ENCODE results near the gene ZNF423. TPM values are rescaled to one million over a fixed set of nuclear protein-coding genes. Genes with fewer than 3 reads are reported as not detected.
"Not testable (repeated sequence)": the region's sequence is repeated elsewhere in the genome, so short reads cannot be mapped to it uniquely, and the experiment has no call there.

ZNF423 gene
- total RNA-seq, 1 experiment from 2014 or later = not detected

DNA sequence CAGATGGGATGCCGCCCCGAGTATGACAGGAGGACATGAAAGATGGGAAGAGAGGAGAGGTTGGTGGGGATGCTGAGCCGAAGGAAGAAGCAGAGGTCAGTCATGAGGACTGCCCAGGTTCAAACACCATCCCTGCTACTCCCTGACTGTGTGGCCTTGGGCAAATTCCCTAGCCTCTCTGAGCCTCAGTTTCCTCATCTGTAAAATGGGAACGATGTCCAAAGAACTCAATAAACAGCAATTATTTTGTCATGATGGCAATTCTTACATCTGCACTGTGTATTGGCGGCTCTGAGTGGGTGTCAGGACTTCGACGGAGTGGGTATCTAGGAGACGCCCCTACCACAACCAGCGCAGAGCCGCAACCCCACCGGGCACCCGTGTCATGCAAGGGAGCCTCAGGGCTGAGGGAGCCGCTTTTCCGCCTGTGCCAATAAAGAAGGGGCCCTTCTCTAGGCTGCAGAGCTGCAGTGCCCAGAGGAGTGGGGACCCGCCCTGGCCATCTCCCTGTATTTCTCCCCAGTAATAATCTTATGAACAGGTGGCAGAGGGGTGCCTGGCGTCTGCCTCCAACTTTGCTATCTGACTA lies 173.2 kb downstream of the ZNF423 start:
- Histone ChIP-seq H3K9me2 (replicated peaks; ENCODE audit: insufficient read depth, low read length) (no peaks in the 10 kb centered on the region), H3K4me1 (ENCODE audit: low read length) (no peaks in the 10 kb centered on the region), H3K9ac (ENCODE audit: low read length) (no peak overlapping the region), H4K20me1 (ENCODE audit: insufficient read depth, low read depth, low read length) (no peaks in the 10 kb centered on the region), H3K27me3 (ENCODE audit: low read length) (no peaks in the 10 kb centered on the region), H2AFZ (ENCODE audit: low read length) (no peak overlapping the region), H3K4me2 (ENCODE audit: low read depth, low read length, poor library complexity, severe bottlenecking) (no peak overlapping the region), H3K4me3 (ENCODE audit: low read length) (no peak overlapping the region), H3K27ac (ENCODE audit: low read length) (no peak overlapping the region), H3K36me3 (ENCODE audit: insufficient read depth, low read length) (no peaks in the 10 kb centered on the region), H3K9me3 (ENCODE audit: low read length) (no peaks in the 10 kb centered on the region), H3K79me2 (ENCODE audit: low read length) (no peaks in the 10 kb centered on the region)
- no peak for DNase-seq

DNA sequence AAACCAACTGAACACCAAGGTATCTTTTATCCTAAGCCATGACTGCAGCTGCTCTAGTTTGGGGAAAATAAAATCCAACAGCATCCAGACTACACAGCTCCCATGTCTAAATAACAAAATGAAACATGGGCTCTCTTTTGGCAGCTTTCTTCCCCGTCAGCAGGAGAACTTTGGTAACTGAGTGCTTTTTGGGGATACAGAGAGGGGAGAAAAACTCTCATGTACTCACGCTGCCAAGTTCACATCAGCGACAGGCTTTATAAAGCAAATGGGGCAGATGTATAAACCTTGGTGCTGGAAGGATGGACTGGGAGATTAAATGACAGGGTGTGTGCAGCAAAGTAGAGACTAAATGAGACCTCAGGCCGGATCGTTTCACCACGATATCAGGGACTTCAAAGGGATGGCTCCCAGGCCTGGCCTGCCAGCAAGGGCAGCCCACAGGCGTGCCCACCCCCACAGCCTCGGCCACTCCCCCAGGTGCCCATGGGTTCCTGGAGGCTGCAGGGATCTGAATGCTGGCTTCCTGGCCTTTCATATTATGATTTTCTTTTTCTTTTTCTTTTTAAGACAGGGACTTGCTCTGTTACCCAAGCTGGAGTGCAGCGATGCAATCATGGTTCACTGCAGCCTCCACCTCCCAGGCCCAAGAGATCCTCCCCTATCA lies 174.6 kb downstream of the ZNF423 start:
- H3K4me3 ChIP-seq (ENCODE audit: low read length) = no peak overlapping the region
- H3K27ac ChIP-seq (ENCODE audit: low read length) = no peak overlapping the region
- no peak overlapping the region for H3K4me2 ChIP-seq (ENCODE audit: low read depth, low read length, poor library complexity, severe bottlenecking)
- no peaks in the 10 kb centered on the region for H3K36me3 ChIP-seq (ENCODE audit: insufficient read depth, low read length)
- no peaks in the 10 kb centered on the region for H3K9me3 ChIP-seq (ENCODE audit: low read length)
- no peaks in the 10 kb centered on the region for H3K79me2 ChIP-seq (ENCODE audit: low read length)
- no peaks in the 10 kb centered on the region for H3K9me2 ChIP-seq (replicated peaks; ENCODE audit: insufficient read depth, low read length)
- no peaks in the 10 kb centered on the region for H3K27me3 ChIP-seq (ENCODE audit: low read length)
- no peaks in the 10 kb centered on the region for H4K20me1 ChIP-seq (ENCODE audit: insufficient read depth, low read depth, low read length)
- H2AFZ ChIP-seq (ENCODE audit: low read length) = no peak overlapping the region
- H3K4me1 ChIP-seq (ENCODE audit: low read length) = no peaks in the 10 kb centered on the region
- no peak for DNase-seq
- no peak overlapping the region for H3K9ac ChIP-seq (ENCODE audit: low read length)

DNA sequence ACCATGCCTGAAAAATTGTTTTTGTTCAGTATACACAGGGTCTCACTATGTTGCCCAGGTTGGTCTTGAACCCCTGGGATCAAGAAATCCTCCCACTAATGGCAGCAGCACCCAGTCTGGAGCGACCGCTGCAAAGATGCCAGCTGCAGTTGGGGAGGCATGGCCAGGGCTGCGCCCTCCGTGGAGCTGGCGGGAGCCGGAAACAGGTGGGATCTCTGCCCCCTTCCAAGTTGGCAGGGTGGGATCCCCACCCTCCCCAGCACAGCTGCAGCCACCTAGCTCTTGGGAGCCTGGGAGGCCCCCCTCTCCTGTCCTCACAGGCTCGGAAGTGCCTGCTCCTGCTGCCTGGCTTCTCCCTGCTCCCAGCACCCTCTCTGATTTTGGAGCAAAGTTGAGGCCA lies 176.8 kb downstream of the ZNF423 start:
- H3K4me1 ChIP-seq (ENCODE audit: low read length) = no peaks in the 10 kb centered on the region
- H3K4me2 ChIP-seq (ENCODE audit: low read depth, low read length, poor library complexity, severe bottlenecking) = no peak overlapping the region
- no peak for DNase-seq
- no peaks in the 10 kb centered on the region for H3K79me2 ChIP-seq (ENCODE audit: low read length)
- no peak overlapping the region for H3K27ac ChIP-seq (ENCODE audit: low read length)
- H2AFZ ChIP-seq (ENCODE audit: low read length) = no peak overlapping the region
- H3K27me3 ChIP-seq (ENCODE audit: low read length) = no peaks in the 10 kb centered on the region
- no peaks in the 10 kb centered on the region for H3K9me3 ChIP-seq (ENCODE audit: low read length)
- H3K4me3 ChIP-seq (ENCODE audit: low read length) = no peak overlapping the region
- H3K9ac ChIP-seq (ENCODE audit: low read length) = no peak overlapping the region
- H4K20me1 ChIP-seq (ENCODE audit: insufficient read depth, low read depth, low read length) = 0 out of 2 replicates have a peak, but pooled peaks cover 2% of the 10 kb centered on the region
- H3K9me2 ChIP-seq (replicated peaks; ENCODE audit: insufficient read depth, low read length) = no peaks in the 10 kb centered on the region
- H3K36me3 ChIP-seq (ENCODE audit: insufficient read depth, low read length) = no peaks in the 10 kb centered on the region

DNA sequence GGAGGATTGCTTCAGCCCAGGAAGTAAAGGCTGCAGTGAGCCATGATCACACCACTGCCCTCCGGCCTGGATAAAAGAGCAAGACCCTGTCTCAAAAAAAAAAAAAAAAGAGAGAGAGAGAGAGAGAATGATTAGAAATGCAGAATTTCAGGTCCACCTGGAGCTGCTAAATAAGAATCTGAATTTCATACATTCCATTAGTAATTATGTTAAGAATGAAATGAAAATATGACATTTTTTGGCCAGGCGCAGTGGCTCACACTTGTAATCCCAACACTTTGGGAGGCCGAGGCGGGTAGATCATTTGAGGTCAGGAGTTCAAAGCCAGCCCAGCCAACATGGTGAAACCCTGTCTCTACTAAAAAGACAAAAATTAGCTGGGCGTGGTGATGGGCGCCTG lies 178.3 kb downstream of the ZNF423 start:
- H3K9ac ChIP-seq (ENCODE audit: low read length); H2AFZ ChIP-seq (ENCODE audit: low read length); H3K27me3 ChIP-seq (ENCODE audit: low read length); H3K4me3 ChIP-seq (ENCODE audit: low read length); DNase-seq; H4K20me1 ChIP-seq (ENCODE audit: insufficient read depth, low read depth, low read length); H3K79me2 ChIP-seq (ENCODE audit: low read length); H3K36me3 ChIP-seq (ENCODE audit: insufficient read depth, low read length); H3K4me2 ChIP-seq (ENCODE audit: low read depth, low read length, poor library complexity, severe bottlenecking); H3K4me1 ChIP-seq (ENCODE audit: low read length); H3K27ac ChIP-seq (ENCODE audit: low read length); H3K9me2 ChIP-seq (replicated peaks; ENCODE audit: insufficient read depth, low read length); H3K9me3 ChIP-seq (ENCODE audit: low read length): not testable (repeated sequence)

DNA sequence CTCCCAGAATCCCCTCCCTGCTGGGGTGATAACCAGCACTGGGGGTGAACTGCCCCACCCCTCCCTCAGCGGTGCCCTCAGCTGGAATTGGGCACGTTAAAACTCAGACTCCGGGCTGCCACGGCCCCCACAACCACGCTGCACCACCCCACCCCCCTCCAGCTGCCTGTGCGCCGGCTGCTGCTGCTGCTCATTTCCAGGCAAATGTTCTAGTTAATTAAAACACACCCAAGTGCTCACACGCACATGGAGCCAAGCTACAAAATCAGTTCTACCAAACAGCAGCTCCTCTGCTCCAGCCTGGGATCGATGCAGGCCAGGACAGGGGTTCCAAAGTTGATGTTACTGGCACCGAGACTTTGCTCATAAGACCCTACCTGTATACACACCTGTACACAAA lies 180.5 kb downstream of the ZNF423 start:
- H3K36me3 ChIP-seq (ENCODE audit: insufficient read depth, low read length) = no peaks in the 10 kb centered on the region
- no peak for DNase-seq
- no peak overlapping the region for H3K4me3 ChIP-seq (ENCODE audit: low read length)
- H4K20me1 ChIP-seq (ENCODE audit: insufficient read depth, low read depth, low read length) = 0 out of 2 replicates have a peak, but pooled peaks cover 2% of the 10 kb centered on the region
- no peak overlapping the region for H2AFZ ChIP-seq (ENCODE audit: low read length)
- H3K9me3 ChIP-seq (ENCODE audit: low read length) = no peaks in the 10 kb centered on the region
- H3K4me1 ChIP-seq (ENCODE audit: low read length) = no peaks in the 10 kb centered on the region
- no peak overlapping the region for H3K9ac ChIP-seq (ENCODE audit: low read length)
- H3K79me2 ChIP-seq (ENCODE audit: low read length) = no peaks in the 10 kb centered on the region
- H3K4me2 ChIP-seq (ENCODE audit: low read depth, low read length, poor library complexity, severe bottlenecking) = no peak overlapping the region
- H3K27me3 ChIP-seq (ENCODE audit: low read length) = no peaks in the 10 kb centered on the region
- H3K9me2 ChIP-seq (replicated peaks; ENCODE audit: insufficient read depth, low read length) = no peaks in the 10 kb centered on the region
- H3K27ac ChIP-seq (ENCODE audit: low read length) = no peak overlapping the region

DNA sequence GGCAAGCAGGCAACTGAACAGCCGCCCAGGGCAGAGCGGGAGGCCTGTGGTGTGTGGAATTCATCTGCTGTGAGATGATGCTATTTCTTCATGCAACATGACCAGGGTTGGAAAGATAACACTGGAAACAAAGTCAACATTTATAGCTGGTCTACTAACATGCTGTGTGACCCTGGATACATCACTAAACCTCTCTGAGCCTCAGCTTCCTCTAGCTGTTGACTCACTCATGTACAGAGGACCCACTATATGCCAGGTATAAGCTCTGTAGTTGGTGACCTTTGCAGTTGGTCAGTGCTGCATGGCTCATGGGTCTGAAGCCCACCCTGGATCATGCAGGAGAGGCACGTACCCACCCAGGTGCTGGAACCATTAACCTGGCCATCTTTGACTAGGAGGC lies 180.9 kb downstream of the ZNF423 start:
- Histone ChIP-seq H3K4me3 (ENCODE audit: low read length) (no peak overlapping the region), H3K4me2 (ENCODE audit: low read depth, low read length, poor library complexity, severe bottlenecking) (no peak overlapping the region)

DNA sequence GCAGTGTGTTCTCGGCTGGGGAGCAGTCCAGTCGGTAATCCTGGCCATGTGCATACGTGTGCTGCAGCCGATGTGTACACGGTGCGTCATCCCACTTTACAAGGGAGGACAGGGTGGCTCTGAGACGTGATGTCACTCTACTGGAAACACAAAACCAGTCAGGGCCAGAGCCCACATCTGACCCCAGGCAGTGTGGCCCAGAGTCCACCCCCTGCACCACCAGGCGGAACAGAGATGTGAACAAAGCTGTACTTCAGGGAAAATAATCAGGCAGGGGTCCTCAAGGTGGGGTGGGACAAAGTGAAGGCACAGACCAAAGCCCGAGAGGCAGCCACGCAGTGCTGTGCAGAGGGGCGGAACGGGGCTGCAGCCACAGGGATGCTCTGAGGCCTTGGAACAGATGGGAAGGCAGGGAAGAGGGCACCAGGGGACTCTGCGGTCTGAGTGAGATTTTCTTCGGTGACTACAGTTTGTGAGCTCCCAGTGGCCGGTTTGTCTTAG lies 181.5 kb downstream of the ZNF423 start:
- H3K4me1 ChIP-seq (ENCODE audit: low read length) = no peaks in the 10 kb centered on the region
- no peak overlapping the region for H3K4me3 ChIP-seq (ENCODE audit: low read length)
- no peaks in the 10 kb centered on the region for H3K9me3 ChIP-seq (ENCODE audit: low read length)
- H3K79me2 ChIP-seq (ENCODE audit: low read length) = no peaks in the 10 kb centered on the region
- DNase-seq = no peak
- H3K27me3 ChIP-seq (ENCODE audit: low read length) = no peaks in the 10 kb centered on the region
- H4K20me1 ChIP-seq (ENCODE audit: insufficient read depth, low read depth, low read length) = 0 out of 2 replicates have a peak, but pooled peaks cover 2% of the 10 kb centered on the region
- H3K27ac ChIP-seq (ENCODE audit: low read length) = no peak overlapping the region
- no peaks in the 10 kb centered on the region for H3K9me2 ChIP-seq (replicated peaks; ENCODE audit: insufficient read depth, low read length)
- H3K36me3 ChIP-seq (ENCODE audit: insufficient read depth, low read length) = no peaks in the 10 kb centered on the region
- H3K4me2 ChIP-seq (ENCODE audit: low read depth, low read length, poor library complexity, severe bottlenecking) = no peak overlapping the region
- no peak overlapping the region for H3K9ac ChIP-seq (ENCODE audit: low read length)
- H2AFZ ChIP-seq (ENCODE audit: low read length) = no peak overlapping the region

More for the DNA sequence above, 180.9 kb downstream of the ZNF423 start:
- no peaks in the 10 kb centered on the region for H3K4me1 ChIP-seq (ENCODE audit: low read length)
- H3K36me3 ChIP-seq (ENCODE audit: insufficient read depth, low read length) = no peaks in the 10 kb centered on the region
- no peaks in the 10 kb centered on the region for H3K27me3 ChIP-seq (ENCODE audit: low read length)
- H3K9me2 ChIP-seq (replicated peaks; ENCODE audit: insufficient read depth, low read length) = no peaks in the 10 kb centered on the region
- no peak overlapping the region for H2AFZ ChIP-seq (ENCODE audit: low read length)
- H3K27ac ChIP-seq (ENCODE audit: low read length) = no peak overlapping the region
- H3K9ac ChIP-seq (ENCODE audit: low read length) = no peak overlapping the region
- H4K20me1 ChIP-seq (ENCODE audit: insufficient read depth, low read depth, low read length) = 0 out of 2 replicates have a peak, but pooled peaks cover 2% of the 10 kb centered on the region
- H3K9me3 ChIP-seq (ENCODE audit: low read length) = no peaks in the 10 kb centered on the region
- DNase-seq = no peak
- no peaks in the 10 kb centered on the region for H3K79me2 ChIP-seq (ENCODE audit: low read length)

DNA sequence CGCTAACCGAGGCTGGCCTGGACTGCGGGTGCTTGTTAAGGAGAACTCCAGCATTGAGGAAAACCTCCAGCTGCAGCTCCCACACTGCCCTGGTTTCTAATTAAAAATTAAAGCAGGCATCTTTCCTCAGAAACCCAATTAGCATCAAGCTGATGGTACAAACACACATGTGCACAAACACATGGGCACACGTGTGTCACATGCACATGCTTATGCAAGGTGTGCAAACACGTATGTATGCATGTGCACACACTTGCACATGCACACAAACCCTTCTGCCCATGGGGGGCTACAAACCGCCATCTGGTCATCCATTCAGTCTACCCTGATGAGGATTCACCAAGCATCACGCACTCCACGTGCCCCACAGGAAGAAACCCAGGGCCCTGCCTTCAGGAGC lies 182.5 kb downstream of the ZNF423 start:
- no peak for DNase-seq
- H2AFZ ChIP-seq (ENCODE audit: low read length) = no peak overlapping the region
- no peaks in the 10 kb centered on the region for H3K4me1 ChIP-seq (ENCODE audit: low read length)
- H3K9me3 ChIP-seq (ENCODE audit: low read length) = no peaks in the 10 kb centered on the region
- no peak overlapping the region for H3K9ac ChIP-seq (ENCODE audit: low read length)
- H3K4me3 ChIP-seq (ENCODE audit: low read length) = no peak overlapping the region
- no peak overlapping the region for H3K4me2 ChIP-seq (ENCODE audit: low read depth, low read length, poor library complexity, severe bottlenecking)
- H3K27ac ChIP-seq (ENCODE audit: low read length) = no peak overlapping the region
- no peaks in the 10 kb centered on the region for H3K9me2 ChIP-seq (replicated peaks; ENCODE audit: insufficient read depth, low read length)
- 0 out of 2 replicates have a peak, but pooled peaks cover 2% of the 10 kb centered on the region for H4K20me1 ChIP-seq (ENCODE audit: insufficient read depth, low read depth, low read length)
- no peaks in the 10 kb centered on the region for H3K79me2 ChIP-seq (ENCODE audit: low read length)
- H3K36me3 ChIP-seq (ENCODE audit: insufficient read depth, low read length) = no peaks in the 10 kb centered on the region
- no peaks in the 10 kb centered on the region for H3K27me3 ChIP-seq (ENCODE audit: low read length)
